Measurements from ENCODE around the gene SERPINA12. TPM values are rescaled to one million over a fixed set of nuclear protein-coding genes. Genes with fewer than 3 reads are reported as not detected.

SERPINA12 gene
- total and polyA plus RNA-seq, 2 of the 13 experiments (the other 11 are each of a cell fraction or from before 2014, with no cell fraction given) = 0.08 TPM; not detected in 1

DNA sequence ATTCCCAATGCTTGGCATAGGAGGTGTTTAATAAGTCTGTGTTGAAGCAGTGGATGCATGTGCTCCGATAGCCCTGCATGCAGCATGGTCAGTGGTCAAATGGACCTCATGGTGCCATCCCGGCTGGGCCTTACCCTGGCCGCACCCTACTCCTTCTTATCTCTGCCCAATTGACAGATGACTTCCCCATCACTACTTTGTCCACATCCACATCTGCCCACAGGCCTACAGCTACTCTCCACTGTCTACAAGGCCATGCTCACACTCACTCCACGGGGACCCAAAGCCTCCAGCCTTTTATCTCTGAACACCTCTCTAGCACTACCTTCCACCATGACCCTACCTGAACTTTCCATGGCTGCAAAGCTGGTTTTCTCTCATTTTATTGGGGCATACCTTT, 68.1 kb downstream of the SERPINA12 start (continued):
- 0 out of 2 replicates have a peak, but pooled peaks have one; percentile 38 for TF ChIP-seq SPEN (CRISPR knock-in tag; IDR thresholded peaks at IDR 0.05; ENCODE audit: low read depth)
- TF ChIP-seq SALL1 (CRISPR knock-in tag; IDR thresholded peaks at IDR 0.05) = peak; percentile 28; the same call in 1 of the 2 replicates
- no peak for TF ChIP-seq PHB2 (IDR thresholded peaks at IDR 0.05; ENCODE audit: partially characterized antibody)
- peak; percentile 2; the same call in 1 of the 2 replicates for TF ChIP-seq RXRB (CRISPR knock-in tag; IDR thresholded peaks at IDR 0.05; ENCODE audit: borderline replicate concordance)
- TF ChIP-seq, protein P1, sequence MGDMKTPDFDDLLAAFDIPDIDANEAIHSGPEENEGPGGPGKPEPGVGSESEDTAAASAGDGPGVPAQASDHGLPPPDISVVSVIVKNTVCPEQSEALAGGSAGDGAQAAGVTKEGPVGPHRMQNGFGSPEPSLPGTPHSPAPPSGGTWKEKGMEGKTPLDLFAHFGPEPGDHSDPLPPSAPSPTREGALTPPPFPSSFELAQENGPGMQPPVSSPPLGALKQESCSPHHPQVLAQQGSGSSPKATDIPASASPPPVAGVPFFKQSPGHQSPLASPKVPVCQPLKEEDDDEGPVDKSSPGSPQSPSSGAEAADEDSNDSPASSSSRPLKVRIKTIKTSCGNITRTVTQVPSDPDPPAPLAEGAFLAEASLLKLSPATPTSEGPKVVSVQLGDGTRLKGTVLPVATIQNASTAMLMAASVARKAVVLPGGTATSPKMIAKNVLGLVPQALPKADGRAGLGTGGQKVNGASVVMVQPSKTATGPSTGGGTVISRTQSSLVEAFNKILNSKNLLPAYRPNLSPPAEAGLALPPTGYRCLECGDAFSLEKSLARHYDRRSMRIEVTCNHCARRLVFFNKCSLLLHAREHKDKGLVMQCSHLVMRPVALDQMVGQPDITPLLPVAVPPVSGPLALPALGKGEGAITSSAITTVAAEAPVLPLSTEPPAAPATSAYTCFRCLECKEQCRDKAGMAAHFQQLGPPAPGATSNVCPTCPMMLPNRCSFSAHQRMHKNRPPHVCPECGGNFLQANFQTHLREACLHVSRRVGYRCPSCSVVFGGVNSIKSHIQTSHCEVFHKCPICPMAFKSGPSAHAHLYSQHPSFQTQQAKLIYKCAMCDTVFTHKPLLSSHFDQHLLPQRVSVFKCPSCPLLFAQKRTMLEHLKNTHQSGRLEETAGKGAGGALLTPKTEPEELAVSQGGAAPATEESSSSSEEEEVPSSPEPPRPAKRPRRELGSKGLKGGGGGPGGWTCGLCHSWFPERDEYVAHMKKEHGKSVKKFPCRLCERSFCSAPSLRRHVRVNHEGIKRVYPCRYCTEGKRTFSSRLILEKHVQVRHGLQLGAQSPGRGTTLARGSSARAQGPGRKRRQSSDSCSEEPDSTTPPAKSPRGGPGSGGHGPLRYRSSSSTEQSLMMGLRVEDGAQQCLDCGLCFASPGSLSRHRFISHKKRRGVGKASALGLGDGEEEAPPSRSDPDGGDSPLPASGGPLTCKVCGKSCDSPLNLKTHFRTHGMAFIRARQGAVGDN (CRISPR knock-in tag; IDR thresholded peaks at IDR 0.05) = peak; percentile 45; the same call in 1 of the 2 replicates

DNA sequence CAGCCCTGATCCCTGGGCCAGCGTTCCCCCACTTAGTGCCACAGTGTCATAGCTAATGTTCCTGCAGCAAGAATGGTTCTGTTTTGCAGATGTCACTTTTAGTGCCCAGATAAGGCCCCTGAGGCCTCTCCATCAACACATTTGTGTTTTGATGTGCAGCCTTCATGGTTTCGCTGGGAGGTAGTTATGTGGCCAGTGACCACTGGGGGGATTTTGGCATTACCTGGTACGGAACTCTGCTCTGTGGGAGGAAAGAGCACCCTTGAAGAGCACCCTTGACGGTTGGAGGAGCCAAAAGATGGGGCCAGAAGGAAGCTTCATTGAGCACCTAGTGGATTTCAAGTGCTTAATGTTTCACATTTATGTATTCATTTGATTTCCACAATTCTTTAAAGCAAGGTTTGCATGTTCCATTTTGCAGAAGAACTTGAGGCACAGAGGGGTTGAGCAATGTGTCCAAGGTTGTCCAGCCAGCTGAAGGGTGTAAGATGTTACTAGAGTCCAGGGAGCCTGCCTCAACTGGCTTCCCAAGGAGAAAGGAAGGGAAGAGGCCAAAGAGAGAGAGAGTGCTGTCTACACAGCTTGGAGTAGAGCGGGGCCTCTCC, 69.7 kb downstream of the SERPINA12 start:
- in situ Hi-C loops (cut with HindIII; ENCODE audit: extremely low pct_ligation_motif_present, low pct_unique_long_range_greater_than_20kb) (loop anchor here (5.0 kb wide), 1 partner anchor 48 kb away; no protein-coding TSS in a partner anchor), intact Hi-C loops (cut with micrococcal nuclease; ENCODE audit: unreplicated experiment) (no loop called here)
- Histone ChIP-seq H3K27me3 (ENCODE audit: control insufficient read depth in 1 of 2, insufficient read depth in 2 of 2, low read length in 2 of 2) (no peaks in the 10 kb centered on the region), H3K27ac (ENCODE audit: extremely low read length, insufficient read depth, low read length) (no peak overlapping the region), H4K20me1 (ENCODE audit: insufficient read depth, low read length) (no peaks in the 10 kb centered on the region), H3K4me1 (ENCODE audit: insufficient read depth, low read length) (peaks cover 19% of the 10 kb centered on the region), H3K4me3 (replicated peaks in 1 of 3; ENCODE audit: insufficient read depth in 1 of 3, low read depth in 2 of 3, low read length in 3 of 3) (no peak overlapping the region), H3K79me2 (ENCODE audit: insufficient read depth, low read length) (no peaks in the 10 kb centered on the region), H2AFZ (ENCODE audit: low read length) (no peak overlapping the region), H3K36me3 (replicated peaks in 1 of 2; ENCODE audit: control insufficient read depth in 1 of 2, insufficient read depth in 2 of 2, low read length in 2 of 2) (peaks cover 0 to 13% of the 10 kb centered on the region in 2 experiments; a peak in 3 of 5 replicates), H3K9ac (ENCODE audit: insufficient read depth, low read depth, low read length) (no peak overlapping the region), H3K9me3 (ENCODE audit: low read length) (no peaks in the 10 kb centered on the region), H3K4me2 (ENCODE audit: low read depth, low read length) (no peak overlapping the region)
- CTCF ChIA-PET (ENCODE audit: low intra/inter-chr PET ratio, low total read pairs) = no interaction called here
- DNase-seq (ENCODE audit: low spot score) (no peak), FAIRE-seq (no peak), ATAC-seq (peak; percentile 66)
- BruUV-seq (replicated peaks) = no TSS peak
- 89% methylated on average over 5 of the region's 5 CpGs for WGBS (ENCODE audit: low lambda C conversion rate)
- POLR2A ChIA-PET = no interaction called here
- peak in 1 of 2 experiments; percentile 35; a peak in 1 of 4 replicates for TF ChIP-seq POLR2A (IDR thresholded peaks at IDR 0.05; ENCODE audit: insufficient read depth in 1 of 2, low read depth in 2 of 2, low read length in 2 of 2)
- TF ChIP-seq ZNF660 (CRISPR knock-in tag; IDR thresholded peaks at IDR 0.05; ENCODE audit: borderline replicate concordance, low read depth) = no peak
- TF ChIP-seq KLF12 (CRISPR knock-in tag; IDR thresholded peaks at IDR 0.05; ENCODE audit: borderline replicate concordance) = no peak
- peak; percentile 54 for TF ChIP-seq ZC3H13 (CRISPR knock-in tag; IDR thresholded peaks at IDR 0.05)
- TF ChIP-seq GTF3A (CRISPR knock-in tag; conservative IDR thresholded peaks at IDR 0.05) = no peak
- TF ChIP-seq ZSCAN25 (CRISPR knock-in tag; IDR thresholded peaks at IDR 0.05) = no peak
- TF ChIP-seq, protein P2, sequence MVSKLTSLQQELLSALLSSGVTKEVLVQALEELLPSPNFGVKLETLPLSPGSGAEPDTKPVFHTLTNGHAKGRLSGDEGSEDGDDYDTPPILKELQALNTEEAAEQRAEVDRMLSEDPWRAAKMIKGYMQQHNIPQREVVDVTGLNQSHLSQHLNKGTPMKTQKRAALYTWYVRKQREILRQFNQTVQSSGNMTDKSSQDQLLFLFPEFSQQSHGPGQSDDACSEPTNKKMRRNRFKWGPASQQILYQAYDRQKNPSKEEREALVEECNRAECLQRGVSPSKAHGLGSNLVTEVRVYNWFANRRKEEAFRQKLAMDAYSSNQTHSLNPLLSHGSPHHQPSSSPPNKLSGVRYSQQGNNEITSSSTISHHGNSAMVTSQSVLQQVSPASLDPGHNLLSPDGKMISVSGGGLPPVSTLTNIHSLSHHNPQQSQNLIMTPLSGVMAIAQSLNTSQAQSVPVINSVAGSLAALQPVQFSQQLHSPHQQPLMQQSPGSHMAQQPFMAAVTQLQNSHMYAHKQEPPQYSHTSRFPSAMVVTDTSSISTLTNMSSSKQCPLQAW (CRISPR knock-in tag; IDR thresholded peaks at IDR 0.05) = 0 out of 2 replicates have a peak, but pooled peaks have one; percentile 43
- no peak for TF ChIP-seq ZNF569 (CRISPR knock-in tag; IDR thresholded peaks at IDR 0.05; ENCODE audit: borderline replicate concordance)
- no peak for TF ChIP-seq IKZF1 (IDR thresholded peaks at IDR 0.05)
- TF ChIP-seq ZNF274 (CRISPR knock-in tag; IDR thresholded peaks at IDR 0.05) = 0 out of 2 replicates have a peak, but pooled peaks have one; percentile 33
- no peak for TF ChIP-seq ISL2 (CRISPR knock-in tag; IDR thresholded peaks at IDR 0.05)
- no peak for TF ChIP-seq AKAP8 (CRISPR knock-in tag; IDR thresholded peaks at IDR 0.05)
- TF ChIP-seq ZC3H4 (CRISPR knock-in tag; IDR thresholded peaks at IDR 0.05; ENCODE audit: borderline replicate concordance) = 0 out of 2 replicates have a peak, but pooled peaks have one; percentile 71
- TF ChIP-seq NAIF1 (CRISPR knock-in tag; IDR thresholded peaks at IDR 0.05; ENCODE audit: borderline replicate concordance) = 0 out of 2 replicates have a peak, but pooled peaks have one; percentile 29

Measured in HepG2 (cell line).